Activated naive CD8-positive, alpha-beta T cell treated with anti-CD3 and anti-CD28 coated beads for 36 hours (primary cell): ENCODE data around the gene WDTC1. TPM values are rescaled to one million over a fixed set of nuclear protein-coding genes. Genes with fewer than 3 reads are reported as not detected.
A peak's percentile ranks its signal among the peaks of the same experiment; 100 is the strongest.

Experiments
- DNase-seq: peaks from one replicate; pipeline ENCODE4 v3.0.0; 2021
- H3K27ac Mint-ChIP-seq: one replicate; pipeline ENCODE4 v1.8.0; 2022; ENCODE audit warnings: mild to moderate bottlenecking, moderate library complexity, mixed read lengths
- H3K27me3 Mint-ChIP-seq: one replicate; pipeline ENCODE4 v1.8.0; 2022; ENCODE audit warnings: mild to moderate bottlenecking, mixed read lengths
- H3K36me3 Mint-ChIP-seq: one replicate; pipeline ENCODE4 v1.8.0; 2021; ENCODE audit warnings: mild to moderate bottlenecking, mixed read lengths
- H3K4me1 Mint-ChIP-seq: one replicate; pipeline ENCODE4 v1.8.0; 2021; ENCODE audit warnings: mixed read lengths
- H3K4me3 Mint-ChIP-seq: one replicate; pipeline ENCODE4 v1.8.0; 2022; ENCODE audit warnings: mild to moderate bottlenecking, moderate library complexity, mixed read lengths
- H3K9me3 Mint-ChIP-seq: one replicate; pipeline ENCODE4 v1.8.0; 2022; ENCODE audit warnings: mixed read lengths
- total RNA-seq, 2 experiments: library from RNA; stranded (reverse); gene quantifications; one replicate each; pipeline ENCODE4 v1.2.3, GENCODE V29; 2021

Gene WDTC1
- total RNA-seq, 2 experiments from 2014 or later: 14.1 to 15.3 TPM

- Mint-ChIP-seq H3K4me3 (no peak overlapping the region), H3K27ac (no peak overlapping the region), H3K4me1 (peaks cover 21% of the 10 kb centered on the region)
These were observed 111.9 kb downstream of the WDTC1 start for GRCh38 chr1:27346357-27346756.

GRCh38 chr1:27346991-27347624 lies 112.7 kb downstream of the WDTC1 start:
- DNase-seq: no peak
- Mint-ChIP-seq H3K4me1 (peaks cover 16% of the 10 kb centered on the region), H3K4me3 (no peak overlapping the region), H3K27ac (no peak overlapping the region), H3K27me3 (no peaks in the 10 kb centered on the region), H3K36me3 (peaks cover 3% of the 10 kb centered on the region), H3K9me3 (no peaks in the 10 kb centered on the region)

More at GRCh38 chr1:27346357-27346756, 111.9 kb downstream of the WDTC1 start:
- Mint-ChIP-seq H3K27me3 (no peaks in the 10 kb centered on the region), H3K9me3 (no peaks in the 10 kb centered on the region), H3K36me3 (peaks cover 3% of the 10 kb centered on the region)
- no peak for DNase-seq

GRCh38 chr1:27348861-27349783 lies 114.7 kb downstream of the WDTC1 start:
- DNase-seq: peak; percentile 56
- no peaks in the 10 kb centered on the region for H3K27me3 Mint-ChIP-seq

GRCh38 chr1:27349784-27350662 lies 115.6 kb downstream of the WDTC1 start:
- H3K4me1 Mint-ChIP-seq: peaks cover 2% of the 10 kb centered on the region
- no peaks in the 10 kb centered on the region for H3K27me3 Mint-ChIP-seq
- peak; percentile 43 for DNase-seq
- H3K4me3 Mint-ChIP-seq: no peak overlapping the region
- peaks cover 3% of the 10 kb centered on the region for H3K36me3 Mint-ChIP-seq
- H3K9me3 Mint-ChIP-seq: no peaks in the 10 kb centered on the region
- H3K27ac Mint-ChIP-seq: no peak overlapping the region

More at GRCh38 chr1:27348861-27349783, 114.7 kb downstream of the WDTC1 start:
- H3K4me3 Mint-ChIP-seq: peak overlapping the region; percentile 64
- H3K4me1 Mint-ChIP-seq: peaks cover 7% of the 10 kb centered on the region
- no peak overlapping the region for H3K27ac Mint-ChIP-seq
- H3K36me3 Mint-ChIP-seq: peaks cover 3% of the 10 kb centered on the region
- H3K9me3 Mint-ChIP-seq: no peaks in the 10 kb centered on the region

GRCh38 chr1:27350663-27351540 lies 116.5 kb downstream of the WDTC1 start:
- Mint-ChIP-seq H3K27ac (no peak overlapping the region), H3K9me3 (no peaks in the 10 kb centered on the region), H3K36me3 (peaks cover 7% of the 10 kb centered on the region), H3K27me3 (no peaks in the 10 kb centered on the region), H3K4me1 (peaks cover 8% of the 10 kb centered on the region), H3K4me3 (no peak overlapping the region)
- no peak for DNase-seq

GRCh38 chr1:27351541-27352107 lies 117.2 kb downstream of the WDTC1 start:
- no peak overlapping the region for H3K27ac Mint-ChIP-seq
- H3K27me3 Mint-ChIP-seq: no peaks in the 10 kb centered on the region
- H3K9me3 Mint-ChIP-seq: no peaks in the 10 kb centered on the region
- H3K36me3 Mint-ChIP-seq: peaks cover 4% of the 10 kb centered on the region
- no peak for DNase-seq
- H3K4me1 Mint-ChIP-seq: peaks cover 13% of the 10 kb centered on the region
- no peak overlapping the region for H3K4me3 Mint-ChIP-seq

- DNase-seq: no peak
- Mint-ChIP-seq H3K4me1 (peaks cover 23% of the 10 kb centered on the region), H3K27ac (peak overlapping the region; percentile 34), H3K27me3 (no peaks in the 10 kb centered on the region), H3K9me3 (no peaks in the 10 kb centered on the region), H3K4me3 (no peak overlapping the region), H3K36me3 (peaks cover 4% of the 10 kb centered on the region)
These were observed 118.7 kb downstream of the WDTC1 start for GRCh38 chr1:27353166-27353565.

GRCh38 chr1:27353629-27354028 lies 119.2 kb downstream of the WDTC1 start:
- Mint-ChIP-seq H3K27me3 (no peaks in the 10 kb centered on the region), H3K9me3 (no peaks in the 10 kb centered on the region), H3K4me3 (no peak overlapping the region), H3K36me3 (peaks cover 4% of the 10 kb centered on the region), H3K27ac (no peak overlapping the region), H3K4me1 (peaks cover 24% of the 10 kb centered on the region)
- no peak for DNase-seq

- no peak for DNase-seq
- Mint-ChIP-seq H3K4me1 (peaks cover 37% of the 10 kb centered on the region), H3K27me3 (peaks cover 4% of the 10 kb centered on the region), H3K4me3 (no peak overlapping the region), H3K27ac (peak overlapping the region; percentile 28), H3K9me3 (no peaks in the 10 kb centered on the region), H3K36me3 (peaks cover 4% of the 10 kb centered on the region)
These were observed 121.3 kb downstream of the WDTC1 start for GRCh38 chr1:27355683-27356082.

GRCh38 chr1:27356277-27356618 lies 121.8 kb downstream of the WDTC1 start:
- H3K27me3 Mint-ChIP-seq: peaks cover 4% of the 10 kb centered on the region
- H3K4me3 Mint-ChIP-seq: no peak overlapping the region
- peaks cover 4% of the 10 kb centered on the region for H3K36me3 Mint-ChIP-seq
- peak overlapping the region; percentile 5 for H3K27ac Mint-ChIP-seq
- DNase-seq: no peak
- H3K9me3 Mint-ChIP-seq: no peaks in the 10 kb centered on the region
- peaks cover 37% of the 10 kb centered on the region for H3K4me1 Mint-ChIP-seq

GRCh38 chr1:27356619-27357280 lies 122.3 kb downstream of the WDTC1 start:
- Mint-ChIP-seq H3K9me3 (no peaks in the 10 kb centered on the region), H3K27me3 (peaks cover 4% of the 10 kb centered on the region), H3K4me3 (peak overlapping the region; percentile 65), H3K27ac (peak overlapping the region; percentile 63), H3K4me1 (peaks cover 37% of the 10 kb centered on the region), H3K36me3 (peaks cover 4% of the 10 kb centered on the region)
- DNase-seq: peak; percentile 57

- DNase-seq: peak; percentile 83
- no peaks in the 10 kb centered on the region for H3K9me3 Mint-ChIP-seq
- H3K27me3 Mint-ChIP-seq: peaks cover 4% of the 10 kb centered on the region
- H3K27ac Mint-ChIP-seq: peak overlapping the region; percentile 63
- H3K4me1 Mint-ChIP-seq: peaks cover 37% of the 10 kb centered on the region
- peaks cover 4% of the 10 kb centered on the region for H3K36me3 Mint-ChIP-seq
- peak overlapping the region; percentile 65 for H3K4me3 Mint-ChIP-seq
These were observed 123.0 kb downstream of the WDTC1 start for GRCh38 chr1:27357281-27358037.
